ENCODE data around the gene NAA10. TPM values are rescaled to one million over a fixed set of nuclear protein-coding genes. Genes with fewer than 3 reads are reported as not detected.

Gene NAA10
- total and polyA plus RNA-seq, 3 experiments from 2014 or later, result 105 to 162 (median 160) TPM

GRCh38 chrX:153925387-153925738, 9.5 kb downstream of the NAA10 start:
- CTCF ChIA-PET, result interaction anchor here (0.9 to 10.5 kb wide), 6 partner anchors 9 to 238 kb away, joined by 3 to 230 read pairs (median 3); partner anchors contain the start of genes HCFC1, IDH3G, RENBP and SSR4
- peaks cover 0 to 20% (median 0%) of the 10 kb centered on the region in 3 donors for H3K36me3 Mint-ChIP-seq

GRCh38 chrX:153924149-153924861, 10.5 kb downstream of the NAA10 start:
- H3K27me3 Mint-ChIP-seq, result peaks cover 0 to 2% of the 10 kb centered on the region in 2 donors
- Histone ChIP-seq H3K4me1 (ENCODE audit: insufficient read depth, low read length) (peaks cover 19% of the 10 kb centered on the region), H3K9me3 (ENCODE audit: low read length) (no peaks in the 10 kb centered on the region), H3K27me3 (ENCODE audit: insufficient read depth, low read length, poor library complexity, severe bottlenecking) (no peaks in the 10 kb centered on the region), H3K36me3 (ENCODE audit: insufficient read depth, low read length) (no peaks in the 10 kb centered on the region), H3K4me3 (ENCODE audit: low read length) (peak overlapping the region; percentile 67), H3K27ac (ENCODE audit: low read depth, low read length) (peak overlapping the region; percentile 91)
- H3K27ac Mint-ChIP-seq, result peak overlapping the region; percentile 90 to 98 (median 96)
- H3K4me3 Mint-ChIP-seq, result peak overlapping the region; percentile 89 to 96 (median 92)
- ChIA-PET CTCF (interaction anchor here (0.7 to 10.5 kb wide), 5 partner anchors 9 to 25 kb away, joined by 3 to 230 read pairs (median 5); partner anchors contain the start of genes NAA10 and RENBP), POLR2A (interaction anchor here (0.6 to 3.1 kb wide), 7 partner anchors 12 to 130 kb away, joined by 4 to 17 read pairs (median 6); partner anchors contain the start of genes IDH3G, NAA10 and SSR4)
- H3K4me1 Mint-ChIP-seq, result peaks cover 49 to 65% (median 51%) of the 10 kb centered on the region in 3 donors
- H3K9me3 Mint-ChIP-seq, result peaks cover 0 to 3% (median 0%) of the 10 kb centered on the region in 5 donors
- H3K36me3 Mint-ChIP-seq, result peaks cover 0 to 26% (median 0%) of the 10 kb centered on the region in 3 donors
- peak; percentile 26 to 71 (median 44) for DNase-seq

More at GRCh38 chrX:153925387-153925738, 9.5 kb downstream of the NAA10 start:
- Histone ChIP-seq H3K36me3 (ENCODE audit: insufficient read depth, low read length) (no peaks in the 10 kb centered on the region), H3K27ac (ENCODE audit: low read depth, low read length) (peak overlapping the region; percentile 91), H3K27me3 (ENCODE audit: insufficient read depth, low read length, poor library complexity, severe bottlenecking) (no peaks in the 10 kb centered on the region), H3K9me3 (ENCODE audit: low read length) (no peaks in the 10 kb centered on the region), H3K4me1 (ENCODE audit: insufficient read depth, low read length) (peaks cover 21% of the 10 kb centered on the region), H3K4me3 (ENCODE audit: low read length) (peak overlapping the region; percentile 67)
- DNase-seq, result peak in 1 of 5 donors; percentile 47
- Mint-ChIP-seq H3K4me3 (peak overlapping the region; percentile 89 to 96 (median 92)), H3K27ac (peak overlapping the region; percentile 90 to 98 (median 96)), H3K27me3 (no peaks in the 10 kb centered on the region), H3K9me3 (peaks cover 0 to 3% (median 0%) of the 10 kb centered on the region in 5 donors), H3K4me1 (peaks cover 51 to 68% (median 52%) of the 10 kb centered on the region in 3 donors)
- POLR2A ChIA-PET, result interaction anchor here (0.9 to 3.1 kb wide), 8 partner anchors 10 to 564 kb away, joined by 3 to 17 read pairs (median 5); partner anchors contain the start of genes HCFC1, IDH3G, NAA10 and SSR4

- peaks cover 14% of the 10 kb centered on the region for H3K4me1 ChIP-seq (ENCODE audit: insufficient read depth, low read length)
- ChIA-PET CTCF (interaction anchor here (0.6 to 10.5 kb wide), 7 partner anchors 12 to 116 kb away, joined by 3 to 230 read pairs (median 4); partner anchors contain the start of genes NAA10 and RENBP), POLR2A (interaction anchor here (1.1 to 3.1 kb wide), 5 partner anchors 13 to 26 kb away, joined by 4 to 17 read pairs (median 5); partner anchors contain the start of gene NAA10)
- no peaks in the 10 kb centered on the region for H3K27me3 ChIP-seq (ENCODE audit: insufficient read depth, low read length, poor library complexity, severe bottlenecking)
- no peaks in the 10 kb centered on the region for H3K9me3 ChIP-seq (ENCODE audit: low read length)
- H3K9me3 Mint-ChIP-seq, result peaks cover 0 to 3% (median 0%) of the 10 kb centered on the region in 5 donors
- H3K4me3 Mint-ChIP-seq, result peak overlapping the region; percentile 89 to 96 (median 92)
- no peak for DNase-seq
- H3K27ac ChIP-seq (ENCODE audit: low read depth, low read length), result no peak overlapping the region
- no peaks in the 10 kb centered on the region for H3K36me3 ChIP-seq (ENCODE audit: insufficient read depth, low read length)
- H3K4me3 ChIP-seq (ENCODE audit: low read length), result no peak overlapping the region
- peaks cover 38 to 54% (median 43%) of the 10 kb centered on the region in 3 donors for H3K4me1 Mint-ChIP-seq
- peaks cover 0 to 34% (median 0%) of the 10 kb centered on the region in 3 donors for H3K36me3 Mint-ChIP-seq
- H3K27ac Mint-ChIP-seq, result peak overlapping the region; percentile 55 to 98 (median 96)
- H3K27me3 Mint-ChIP-seq, result peaks cover 0 to 2% of the 10 kb centered on the region in 2 donors
Measured at GRCh38 chrX:153922932-153923857, 11.6 kb downstream of the NAA10 start.

GRCh38 chrX:153921511-153922446, 13.1 kb downstream of the NAA10 start:
- ChIA-PET CTCF (interaction anchor here (0.6 to 10.5 kb wide), 4 partner anchors 14 to 114 kb away, joined by 3 to 230 read pairs (median 4); partner anchors contain the start of gene RENBP), POLR2A (interaction anchor here (1.1 to 2.6 kb wide), 2 partner anchors 15 to 25 kb away, joined by 4 to 11 read pairs; no protein-coding TSS in a partner anchor)
- Mint-ChIP-seq H3K27me3 (peaks cover 0 to 2% of the 10 kb centered on the region in 2 donors), H3K27ac (peak overlapping the region in 7 of 8 donors; percentile 21 to 98 (median 91)), H3K36me3 (peaks cover 0 to 39% (median 2%) of the 10 kb centered on the region in 3 donors), H3K4me3 (peak overlapping the region; percentile 89 to 96 (median 92)), H3K9me3 (no peaks in the 10 kb centered on the region), H3K4me1 (peaks cover 34 to 44% (median 38%) of the 10 kb centered on the region in 3 donors)
- Histone ChIP-seq H3K27ac (ENCODE audit: low read depth, low read length) (no peak overlapping the region), H3K9me3 (ENCODE audit: low read length) (no peaks in the 10 kb centered on the region), H3K27me3 (ENCODE audit: insufficient read depth, low read length, poor library complexity, severe bottlenecking) (no peaks in the 10 kb centered on the region), H3K36me3 (ENCODE audit: insufficient read depth, low read length) (no peaks in the 10 kb centered on the region), H3K4me3 (ENCODE audit: low read length) (no peak overlapping the region), H3K4me1 (ENCODE audit: insufficient read depth, low read length) (peaks cover 14% of the 10 kb centered on the region)
- DNase-seq, result no peak

GRCh38 chrX:153921070-153921469, 13.8 kb downstream of the NAA10 start:
- Mint-ChIP-seq H3K9me3 (no peaks in the 10 kb centered on the region), H3K27ac (peak overlapping the region in 2 of 8 donors; percentile 47 to 64), H3K4me3 (no peak overlapping the region), H3K27me3 (peaks cover 0 to 2% of the 10 kb centered on the region in 2 donors), H3K4me1 (peaks cover 32 to 43% (median 42%) of the 10 kb centered on the region in 3 donors), H3K36me3 (peaks cover 0 to 42% (median 2%) of the 10 kb centered on the region in 3 donors)
- H3K9me3 ChIP-seq (ENCODE audit: low read length), result no peaks in the 10 kb centered on the region
- DNase-seq, result no peak
- H3K4me1 ChIP-seq (ENCODE audit: insufficient read depth, low read length), result peaks cover 14% of the 10 kb centered on the region
- POLR2A ChIA-PET, result interaction anchor here (2.6 kb wide), 1 partner anchor 14 kb away, joined by 11 read pairs; no protein-coding TSS in a partner anchor
- H3K27me3 ChIP-seq (ENCODE audit: insufficient read depth, low read length, poor library complexity, severe bottlenecking), result no peaks in the 10 kb centered on the region
- no peak overlapping the region for H3K4me3 ChIP-seq (ENCODE audit: low read length)
- CTCF ChIA-PET, result interaction anchor here (1.8 to 10.5 kb wide), 2 partner anchors 15 to 28 kb away, joined by 5 to 230 read pairs; partner anchors contain the start of gene RENBP
- no peak overlapping the region for H3K27ac ChIP-seq (ENCODE audit: low read depth, low read length)
- H3K36me3 ChIP-seq (ENCODE audit: insufficient read depth, low read length), result no peaks in the 10 kb centered on the region

- ChIA-PET CTCF (interaction anchor here (1.8 to 10.5 kb wide), 3 partner anchors 15 to 28 kb away, joined by 5 to 230 read pairs (median 9); partner anchors contain the start of gene RENBP), POLR2A (no interaction called here)
- peak overlapping the region in 1 of 7 donors; percentile 18 for H3K4me3 Mint-ChIP-seq
- no peak for DNase-seq
- peaks cover 0 to 2% of the 10 kb centered on the region in 2 donors for H3K27me3 Mint-ChIP-seq
- Histone ChIP-seq H3K27ac (ENCODE audit: low read depth, low read length) (no peak overlapping the region), H3K4me3 (ENCODE audit: low read length) (no peak overlapping the region), H3K4me1 (ENCODE audit: insufficient read depth, low read length) (peaks cover 14% of the 10 kb centered on the region), H3K36me3 (ENCODE audit: insufficient read depth, low read length) (no peaks in the 10 kb centered on the region), H3K9me3 (ENCODE audit: low read length) (no peaks in the 10 kb centered on the region), H3K27me3 (ENCODE audit: insufficient read depth, low read length, poor library complexity, severe bottlenecking) (no peaks in the 10 kb centered on the region)
- no peak overlapping the region for H3K27ac Mint-ChIP-seq
- H3K36me3 Mint-ChIP-seq, result peaks cover 0 to 45% (median 2%) of the 10 kb centered on the region in 3 donors
- H3K4me1 Mint-ChIP-seq, result peaks cover 30 to 46% (median 45%) of the 10 kb centered on the region in 3 donors
- H3K9me3 Mint-ChIP-seq, result no peaks in the 10 kb centered on the region
Measured at GRCh38 chrX:153920546-153920945, 14.3 kb downstream of the NAA10 start.

All from CD8-positive, alpha-beta memory T cell (primary cell).